GM10266 (cell line): ENCODE results near the gene FOXS1.

Source experiments
- DNase-seq: peaks from one replicate; pipeline ENCODE4 v3.0.0; 2012; ENCODE audit errors: extremely low spot score
- TF ChIP-seq, protein P1 (sequence below): IDR thresholded peaks from 2 replicates; pipeline ENCODE4 v1.5.1; 2012; ENCODE audit warnings: mild to moderate bottlenecking, low read depth; ENCODE audit not compliant: control insufficient read depth, insufficient read depth; ENCODE audit errors: missing control alignments

FOXS1 gene

GRCh38 chr20:31839782-31840487, 5.5 kb downstream of the FOXS1 start:
- TF ChIP-seq, protein P1, sequence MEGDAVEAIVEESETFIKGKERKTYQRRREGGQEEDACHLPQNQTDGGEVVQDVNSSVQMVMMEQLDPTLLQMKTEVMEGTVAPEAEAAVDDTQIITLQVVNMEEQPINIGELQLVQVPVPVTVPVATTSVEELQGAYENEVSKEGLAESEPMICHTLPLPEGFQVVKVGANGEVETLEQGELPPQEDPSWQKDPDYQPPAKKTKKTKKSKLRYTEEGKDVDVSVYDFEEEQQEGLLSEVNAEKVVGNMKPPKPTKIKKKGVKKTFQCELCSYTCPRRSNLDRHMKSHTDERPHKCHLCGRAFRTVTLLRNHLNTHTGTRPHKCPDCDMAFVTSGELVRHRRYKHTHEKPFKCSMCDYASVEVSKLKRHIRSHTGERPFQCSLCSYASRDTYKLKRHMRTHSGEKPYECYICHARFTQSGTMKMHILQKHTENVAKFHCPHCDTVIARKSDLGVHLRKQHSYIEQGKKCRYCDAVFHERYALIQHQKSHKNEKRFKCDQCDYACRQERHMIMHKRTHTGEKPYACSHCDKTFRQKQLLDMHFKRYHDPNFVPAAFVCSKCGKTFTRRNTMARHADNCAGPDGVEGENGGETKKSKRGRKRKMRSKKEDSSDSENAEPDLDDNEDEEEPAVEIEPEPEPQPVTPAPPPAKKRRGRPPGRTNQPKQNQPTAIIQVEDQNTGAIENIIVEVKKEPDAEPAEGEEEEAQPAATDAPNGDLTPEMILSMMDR, result no peak
- DNase-seq, result no peak

GRCh38 chr20:31838646-31839292, 6.6 kb downstream of the FOXS1 start:
- DNase-seq, result no peak
- TF ChIP-seq, protein P1, result no peak

GRCh38 chr20:31837896-31838397, 7.5 kb downstream of the FOXS1 start:
- TF ChIP-seq, protein P1, result no peak
- DNase-seq, result no peak

GRCh38 chr20:31836853-31837608, 8.4 kb downstream of the FOXS1 start:
- DNase-seq, result no peak
- TF ChIP-seq, protein P1, result no peak

DNA sequence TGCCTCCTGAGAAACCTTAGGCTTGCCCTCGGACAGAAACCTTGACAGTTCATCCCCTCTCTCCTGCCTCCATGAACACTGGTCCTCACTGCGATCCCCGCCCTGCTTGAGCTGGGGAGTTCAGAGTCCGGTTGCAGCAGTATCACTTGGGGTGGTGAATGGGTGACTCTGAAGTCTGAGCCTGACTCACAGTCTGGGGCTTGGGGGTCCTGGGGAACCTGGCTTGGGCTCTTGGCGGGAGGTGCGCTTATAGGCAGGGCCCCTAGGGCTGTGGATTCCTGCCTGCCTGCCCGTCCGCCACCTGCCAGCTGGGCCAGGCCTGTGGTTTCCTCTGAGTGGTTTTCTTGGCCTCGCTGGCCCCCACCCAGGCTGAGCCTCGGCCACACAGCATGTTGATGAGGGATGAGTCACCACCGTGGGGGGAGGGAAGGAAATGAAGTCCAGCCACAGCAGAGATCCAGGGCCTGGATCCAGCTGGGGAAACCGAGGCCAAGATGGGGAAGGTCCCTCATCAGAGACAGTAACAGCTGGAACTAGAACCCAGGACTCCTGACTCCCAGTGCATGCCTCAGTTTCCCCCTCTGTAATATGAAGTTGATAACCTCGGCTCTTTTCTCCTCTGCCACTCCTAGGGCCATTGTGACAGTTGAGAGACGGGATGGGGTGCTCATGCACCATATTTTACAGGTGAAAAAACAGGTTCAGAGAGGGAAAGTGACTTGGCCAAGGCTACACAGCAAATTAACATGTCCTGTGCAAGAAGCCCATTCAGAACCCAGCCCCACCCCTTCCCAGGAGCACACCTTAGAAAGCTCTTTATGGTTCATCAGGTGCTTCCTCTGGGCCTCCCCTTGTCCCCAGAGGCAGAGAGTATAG, 9.2 kb downstream of the FOXS1 start:
- DNase-seq, result peak; percentile 58
- TF ChIP-seq, protein P1, result no peak

DNA sequence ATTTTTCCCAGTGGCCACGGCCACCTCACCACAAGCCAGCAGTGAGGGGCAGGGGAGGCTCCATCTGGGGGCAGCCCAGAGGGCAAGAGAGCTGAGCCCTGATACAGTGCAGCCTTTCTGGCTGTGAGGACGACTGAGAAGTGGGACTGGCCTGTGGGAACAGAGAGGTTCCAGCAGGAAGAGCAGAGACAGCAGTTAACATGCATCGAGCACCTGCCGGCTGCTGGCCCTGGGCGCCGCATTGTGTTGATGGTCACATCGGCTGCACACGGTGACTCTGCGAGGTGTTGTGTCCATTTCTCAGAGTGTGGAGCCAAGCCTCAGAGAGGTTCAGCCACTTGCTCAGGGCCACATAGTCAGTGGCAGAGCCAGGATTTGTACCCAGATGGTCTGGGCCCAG, 9.8 kb downstream of the FOXS1 start:
- TF ChIP-seq, protein P1, result no peak
- DNase-seq, result no peak
